GM19395 (cell line): ENCODE measurements around the gene MUL1.
"Not testable (repeated sequence)": the region's sequence is repeated elsewhere in the genome, so short reads cannot be mapped to it uniquely, and the experiment has no call there.

Source experiments
- ATAC-seq: cut with Tn5 transposase; IDR thresholded peaks from one replicate; pipeline ENCODE4 v1.9.1; 2021; ENCODE audit warnings: mild to moderate bottlenecking, moderate library complexity; ENCODE audit not compliant: unreplicated experiment

The MUL1 gene

DNA sequence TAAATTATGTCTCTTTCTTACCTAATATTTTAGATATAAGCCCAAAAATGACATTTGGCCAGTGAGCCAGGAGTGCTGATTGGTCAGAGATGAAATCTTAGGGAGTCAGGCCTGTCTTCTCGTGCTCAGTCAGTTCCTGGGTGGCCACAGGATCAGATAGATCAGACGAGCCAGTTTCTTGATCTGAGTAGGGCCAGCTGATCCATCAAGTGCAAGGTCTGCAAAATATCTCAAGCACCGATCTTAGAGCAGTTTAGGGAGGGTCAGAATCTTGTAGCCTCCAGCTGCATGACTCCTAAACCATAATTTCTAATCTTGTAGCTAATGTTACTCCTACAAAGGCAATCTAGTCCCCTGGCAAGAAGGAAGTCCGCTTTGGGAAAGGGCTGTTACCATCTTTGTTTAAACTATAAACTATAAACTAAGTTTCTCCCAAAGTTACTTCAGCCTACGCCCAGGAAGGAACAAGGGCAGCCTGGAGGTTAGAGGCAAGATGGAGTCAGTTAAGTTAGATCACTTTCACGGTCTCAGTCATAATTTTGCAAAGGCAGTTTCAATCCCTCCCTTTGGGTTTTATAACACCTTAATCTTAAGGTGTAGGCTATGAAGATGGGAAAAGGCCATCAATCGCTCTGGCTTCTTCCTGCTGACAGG is 11.8 kb upstream of the MUL1 start:
- not testable (repeated sequence) for ATAC-seq

GRCh38 chr1:20511518-20512428 is 3.8 kb upstream of the MUL1 start:
- ATAC-seq: no peak

GRCh38 chr1:20508411-20508771 is 440 bp upstream of the MUL1 start:
- ATAC-seq: no peak

GRCh38 chr1:20507248-20507563 is 745 bp downstream of the MUL1 start:
- peak; percentile 22 for ATAC-seq

GRCh38 chr1:20505488-20505887 is 2.5 kb downstream of the MUL1 start:
- ATAC-seq: no peak

GRCh38 chr1:20500716-20501115 is 7.2 kb downstream of the MUL1 start:
- no peak for ATAC-seq

DNA sequence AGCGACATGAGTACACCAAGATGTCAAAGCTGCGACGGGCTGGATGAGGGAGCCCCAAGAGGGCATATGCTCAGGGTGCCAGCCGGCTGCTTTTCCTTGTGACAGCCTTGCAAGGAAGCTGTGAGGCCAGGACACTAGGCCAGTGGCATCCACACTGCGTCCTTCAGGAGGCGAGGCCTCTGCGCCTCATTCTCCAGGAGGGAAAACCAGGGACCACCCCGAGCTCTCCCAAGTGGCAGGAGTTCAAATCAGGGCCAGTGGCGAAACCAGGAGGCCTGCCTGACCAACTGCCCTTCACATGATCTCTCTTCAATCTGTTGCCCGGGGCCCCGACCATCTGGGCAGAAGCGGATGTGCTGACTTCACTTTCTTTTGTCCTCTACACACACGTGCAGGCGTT is 8.2 kb downstream of the MUL1 start:
- no peak for ATAC-seq

- ATAC-seq: no peak
These were observed 8.8 kb downstream of the MUL1 start for GRCh38 chr1:20499105-20499504.

GRCh38 chr1:20498116-20498515 is 9.8 kb downstream of the MUL1 start:
- ATAC-seq: no peak

- no peak for ATAC-seq
These were observed 10.4 kb downstream of the MUL1 start for GRCh38 chr1:20497506-20497905.

GRCh38 chr1:20496725-20497383 is 11.1 kb downstream of the MUL1 start:
- ATAC-seq: not testable (repeated sequence)

- ATAC-seq: no peak
These were observed 11.7 kb downstream of the MUL1 start for GRCh38 chr1:20496241-20496661.

DNA sequence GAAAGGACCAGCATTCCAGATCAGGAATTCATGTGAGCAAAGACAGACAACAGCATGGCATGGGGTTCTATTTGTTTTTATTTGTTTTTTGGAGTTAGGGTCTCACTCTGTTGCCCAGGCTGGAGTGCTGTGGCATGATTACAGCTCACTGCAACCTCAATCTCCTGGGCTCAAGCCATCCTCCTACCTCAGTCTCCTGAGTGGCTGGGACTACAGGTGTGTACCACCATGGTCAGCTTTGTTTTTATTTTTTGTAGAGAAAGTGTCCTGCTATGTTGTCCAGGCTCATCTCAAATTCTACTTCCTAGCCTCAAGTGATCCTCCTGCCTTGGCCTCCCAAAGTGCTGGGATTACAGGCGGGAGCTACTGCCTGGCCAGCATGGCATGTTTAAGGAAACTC is 12.3 kb downstream of the MUL1 start:
- no peak for ATAC-seq

- no peak for ATAC-seq
These were observed 13.2 kb downstream of the MUL1 start for GRCh38 chr1:20494609-20495311.

GRCh38 chr1:20493839-20494608 is 13.9 kb downstream of the MUL1 start:
- ATAC-seq: no peak

- no peak for ATAC-seq
These were observed 14.6 kb downstream of the MUL1 start for GRCh38 chr1:20493309-20493708.

- ATAC-seq: no peak
These were observed 15.2 kb downstream of the MUL1 start for GRCh38 chr1:20492751-20493150.

GRCh38 chr1:20491866-20492265 is 16.1 kb downstream of the MUL1 start:
- no peak for ATAC-seq

DNA sequence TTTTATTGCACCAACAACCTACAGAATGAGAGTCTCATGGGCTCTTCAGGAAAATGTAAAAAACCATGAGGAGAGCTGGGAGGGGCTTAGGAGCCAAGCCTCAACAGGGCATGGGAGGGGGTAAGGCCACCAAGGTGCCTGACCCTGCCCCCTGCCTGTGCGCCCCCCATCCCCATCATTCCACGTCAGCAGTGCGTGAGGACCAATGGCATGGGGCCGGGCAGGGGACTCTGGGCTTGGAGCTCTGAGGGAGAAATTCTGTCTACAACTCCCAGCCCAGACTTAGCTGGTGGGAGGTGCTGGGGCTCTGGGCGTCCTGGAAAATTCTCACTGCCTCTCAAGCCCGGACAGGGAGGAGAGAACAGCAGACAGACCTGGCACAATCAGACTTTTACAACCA is 16.8 kb downstream of the MUL1 start:
- ATAC-seq: no peak

DNA sequence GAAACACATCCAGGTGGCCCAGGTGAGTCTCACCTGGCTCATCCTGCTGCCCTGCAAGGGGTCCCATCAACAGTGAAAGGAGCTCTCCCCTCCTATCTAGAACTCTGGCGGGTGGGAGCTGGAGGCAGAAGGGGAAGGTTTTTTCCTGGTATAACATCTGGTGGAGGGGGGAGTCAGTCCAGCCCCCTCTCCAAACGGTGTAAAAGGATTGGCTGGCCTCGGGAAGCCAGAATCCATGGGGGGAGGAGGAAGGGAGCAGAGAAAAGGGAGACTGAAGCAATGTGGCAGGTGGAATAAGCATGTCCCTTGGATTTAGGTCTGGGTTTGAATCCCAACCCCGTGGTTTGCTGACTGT is 20.7 kb downstream of the MUL1 start:
- ATAC-seq: no peak
